Thyroid gland (tissue), 4 donors: ENCODE results near the gene ZBTB17.

Experiments used
- POLR2A ChIP-seq, 2 donors: fragments of 450-650 bp; IDR thresholded peaks; one replicate each; pipeline ENCODE4 v1.6.1; 2017; ENCODE audit warnings: antibody characterized with exemption in 2 of 2, mild to moderate bottlenecking in 2 of 2, moderate library complexity in 1 of 2
- TF ChIP-seq, protein P1 (sequence below), 6 experiments: fragments of 200-600 bp in 3 of 6; fragments of 450-650 bp in 3 of 6; sonication (generic) in 3 of 6; IDR thresholded peaks; one replicate each; pipeline ENCODE4 v1.5.1; 2016 to 2019; ENCODE audit warnings: antibody characterized with exemption in 6 of 6, mild to moderate bottlenecking in 2 of 6, inconsistent platforms in 1 of 6, moderate library complexity in 1 of 6

DNA sequence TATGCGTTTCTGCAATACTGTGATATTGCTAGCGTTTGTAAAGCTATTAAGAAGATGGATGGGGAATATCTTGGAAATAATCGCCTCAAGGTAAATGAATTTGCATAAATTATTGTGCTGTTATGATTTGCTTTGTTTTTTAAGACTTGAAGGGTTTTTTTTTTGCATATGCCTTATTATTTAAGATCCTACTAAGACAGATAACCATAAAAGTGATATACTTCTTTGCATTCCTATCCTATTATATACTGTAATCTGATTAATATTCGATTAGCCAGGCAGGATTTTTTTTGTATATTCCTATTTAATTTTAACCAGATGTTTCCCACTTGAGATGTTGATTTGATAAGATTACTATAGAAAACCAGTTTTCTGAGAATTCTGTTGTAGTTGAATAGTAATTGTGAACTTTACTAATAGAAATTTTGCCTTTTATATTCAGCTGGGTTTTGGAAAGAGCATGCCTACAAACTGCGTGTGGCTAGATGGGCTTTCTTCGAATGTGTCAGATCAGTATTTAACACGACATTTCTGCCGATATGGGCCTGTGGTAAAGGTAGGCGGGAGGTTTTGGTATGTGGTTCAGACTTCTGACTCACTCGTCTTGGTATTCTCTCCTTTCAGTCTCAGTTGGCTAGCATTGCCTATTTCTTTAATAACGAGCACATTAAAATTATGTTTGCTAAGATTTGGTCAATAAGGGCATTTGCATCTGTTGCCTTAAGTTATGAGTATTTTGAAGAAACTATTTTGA is 56.8 kb downstream of the ZBTB17 start:
- TF ChIP-seq, protein P1, sequence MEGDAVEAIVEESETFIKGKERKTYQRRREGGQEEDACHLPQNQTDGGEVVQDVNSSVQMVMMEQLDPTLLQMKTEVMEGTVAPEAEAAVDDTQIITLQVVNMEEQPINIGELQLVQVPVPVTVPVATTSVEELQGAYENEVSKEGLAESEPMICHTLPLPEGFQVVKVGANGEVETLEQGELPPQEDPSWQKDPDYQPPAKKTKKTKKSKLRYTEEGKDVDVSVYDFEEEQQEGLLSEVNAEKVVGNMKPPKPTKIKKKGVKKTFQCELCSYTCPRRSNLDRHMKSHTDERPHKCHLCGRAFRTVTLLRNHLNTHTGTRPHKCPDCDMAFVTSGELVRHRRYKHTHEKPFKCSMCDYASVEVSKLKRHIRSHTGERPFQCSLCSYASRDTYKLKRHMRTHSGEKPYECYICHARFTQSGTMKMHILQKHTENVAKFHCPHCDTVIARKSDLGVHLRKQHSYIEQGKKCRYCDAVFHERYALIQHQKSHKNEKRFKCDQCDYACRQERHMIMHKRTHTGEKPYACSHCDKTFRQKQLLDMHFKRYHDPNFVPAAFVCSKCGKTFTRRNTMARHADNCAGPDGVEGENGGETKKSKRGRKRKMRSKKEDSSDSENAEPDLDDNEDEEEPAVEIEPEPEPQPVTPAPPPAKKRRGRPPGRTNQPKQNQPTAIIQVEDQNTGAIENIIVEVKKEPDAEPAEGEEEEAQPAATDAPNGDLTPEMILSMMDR (IDR thresholded peaks at IDR 0.05): no peak
- TF ChIP-seq POLR2A (IDR thresholded peaks at IDR 0.05): no peak
